Sigmoid colon (tissue), 7 donors: ENCODE measurements around the gene PCDH19. TPM values are rescaled to one million over a fixed set of nuclear protein-coding genes. Genes with fewer than 3 reads are reported as not detected.
A peak's percentile ranks its signal among the peaks of the same experiment; 100 is the strongest.

ENCODE experiments used
- DNase-seq: peaks from one replicate; pipeline ENCODE4 v3.0.0-alpha.2; 2019
- H3K27ac ChIP-seq, 4 donors: fragments of 200-600 bp; sonication (generic); one replicate each; pipeline ENCODE4 v1.5.1; 2016 to 2019; ENCODE audit warnings: mild to moderate bottlenecking in 1 of 4
- H3K27me3 ChIP-seq, 3 donors: fragments of 200-600 bp; sonication (generic); one replicate each; pipeline ENCODE4 v1.5.1; 2019; ENCODE audit warnings: mild to moderate bottlenecking in 1 of 3
- H3K36me3 ChIP-seq, 4 donors: fragments of 200-600 bp; sonication (generic); one replicate each; pipeline ENCODE4 v1.5.1; 2016 to 2019
- H3K4me1 ChIP-seq, 4 donors: fragments of 200-600 bp; sonication (generic); one replicate each; pipeline ENCODE4 v1.5.1; 2017 to 2019
- H3K4me3 ChIP-seq, 4 donors: fragments of 200-600 bp; sonication (generic); one replicate each; pipeline ENCODE4 v1.5.1; 2017 to 2019; ENCODE audit warnings: mild to moderate bottlenecking in 2 of 4, moderate library complexity in 1 of 4
- H3K9me3 ChIP-seq, 4 donors: fragments of 200-600 bp in 3 of 4; sonication (generic) in 3 of 4; one replicate each; pipeline versions ENCODE4 v1.5.1 to v1.6.1; 2013 to 2019
- EP300 ChIP-seq, 4 donors: sonication (generic); formaldehyde crosslinking; IDR thresholded peaks; one replicate each; pipeline ENCODE4 v1.6.1; 2017; ENCODE audit warnings: antibody characterized with exemption in 4 of 4
- POLR2A ChIP-seq, 2 donors: fragments of 450-650 bp; IDR thresholded peaks; one replicate each; pipeline ENCODE4 v1.6.1; 2016; ENCODE audit warnings: antibody characterized with exemption in 2 of 2, mild to moderate bottlenecking in 2 of 2, moderate library complexity in 2 of 2
- POLR2AphosphoS5 ChIP-seq, 4 donors: sonication (generic); formaldehyde crosslinking; IDR thresholded peaks; one replicate each; pipeline ENCODE4 v1.6.1; 2017; ENCODE audit warnings: antibody characterized with exemption in 4 of 4
- WGBS, 2 donors: extraction: QIAGEN DNeasy Blood & Tissue Kit; methylation state at CpG; one replicate each; pipeline ENCODE4 v1.1.7; 2013; 5-methylcytosine and 5-hydroxymethylcytosine counted together
- intact Hi-C: fragments of 100-400 bp; cut with DNase I; formaldehyde crosslinking; loops from one replicate; pipeline ENCODE4 v1.15.1; 2023
- polyA plus RNA-seq, 3 donors: library from polyadenylated mRNA; stranded (reverse); fragments of 200-250 nt; gene quantifications; one replicate each; pipeline ENCODE4 v1.2.3, GENCODE V29; 2013
- total RNA-seq, 4 donors: library from RNA; depleted of rRNA; stranded (reverse); fragments of >200 nt; gene quantifications; one replicate each; pipeline ENCODE4 v1.1.0, GENCODE V29; 2016
- TF ChIP-seq, protein P1 (sequence below), 4 experiments: fragments of 450-650 bp in 3 of 4; fragments of 200-600 bp in 1 of 4; IDR thresholded peaks; one replicate each; pipeline ENCODE4 v1.5.1; 2016 to 2019; ENCODE audit warnings: antibody characterized with exemption in 4 of 4, mild to moderate bottlenecking in 3 of 4, moderate library complexity in 2 of 4
- donor health status: healthy with polysubstance abuse.
- donor health status: Bipolar disorder and iron deficiency.
- donor health status: healthy.

Gene PCDH19
- total and polyA plus RNA-seq, 7 donors: 0.23 to 2.2 (median 0.77) TPM; not detected in 1

GRCh38 chrX:100418556-100418955 is 8.5 kb upstream of the PCDH19 start:
- Histone ChIP-seq H3K4me3 (no peak overlapping the region), H3K27ac (no peak overlapping the region), H3K9me3 (no peaks in the 10 kb centered on the region), H3K27me3 (peaks cover 0 to 3% (median 0%) of the 10 kb centered on the region in 3 donors), H3K4me1 (no peaks in the 10 kb centered on the region), H3K36me3 (no peaks in the 10 kb centered on the region)
- intact Hi-C loops: no loop called here
- WGBS, 2 donors: 59 to 76% methylated on average over 2 of the region's 2 CpGs
- no peak for DNase-seq
- TF ChIP-seq POLR2AphosphoS5 (IDR thresholded peaks at IDR 0.05): no peak
- TF ChIP-seq, protein P1, sequence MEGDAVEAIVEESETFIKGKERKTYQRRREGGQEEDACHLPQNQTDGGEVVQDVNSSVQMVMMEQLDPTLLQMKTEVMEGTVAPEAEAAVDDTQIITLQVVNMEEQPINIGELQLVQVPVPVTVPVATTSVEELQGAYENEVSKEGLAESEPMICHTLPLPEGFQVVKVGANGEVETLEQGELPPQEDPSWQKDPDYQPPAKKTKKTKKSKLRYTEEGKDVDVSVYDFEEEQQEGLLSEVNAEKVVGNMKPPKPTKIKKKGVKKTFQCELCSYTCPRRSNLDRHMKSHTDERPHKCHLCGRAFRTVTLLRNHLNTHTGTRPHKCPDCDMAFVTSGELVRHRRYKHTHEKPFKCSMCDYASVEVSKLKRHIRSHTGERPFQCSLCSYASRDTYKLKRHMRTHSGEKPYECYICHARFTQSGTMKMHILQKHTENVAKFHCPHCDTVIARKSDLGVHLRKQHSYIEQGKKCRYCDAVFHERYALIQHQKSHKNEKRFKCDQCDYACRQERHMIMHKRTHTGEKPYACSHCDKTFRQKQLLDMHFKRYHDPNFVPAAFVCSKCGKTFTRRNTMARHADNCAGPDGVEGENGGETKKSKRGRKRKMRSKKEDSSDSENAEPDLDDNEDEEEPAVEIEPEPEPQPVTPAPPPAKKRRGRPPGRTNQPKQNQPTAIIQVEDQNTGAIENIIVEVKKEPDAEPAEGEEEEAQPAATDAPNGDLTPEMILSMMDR (IDR thresholded peaks at IDR 0.05): no peak
- TF ChIP-seq EP300 (IDR thresholded peaks at IDR 0.05): no peak
- no peak for TF ChIP-seq POLR2A (IDR thresholded peaks at IDR 0.05)

DNA sequence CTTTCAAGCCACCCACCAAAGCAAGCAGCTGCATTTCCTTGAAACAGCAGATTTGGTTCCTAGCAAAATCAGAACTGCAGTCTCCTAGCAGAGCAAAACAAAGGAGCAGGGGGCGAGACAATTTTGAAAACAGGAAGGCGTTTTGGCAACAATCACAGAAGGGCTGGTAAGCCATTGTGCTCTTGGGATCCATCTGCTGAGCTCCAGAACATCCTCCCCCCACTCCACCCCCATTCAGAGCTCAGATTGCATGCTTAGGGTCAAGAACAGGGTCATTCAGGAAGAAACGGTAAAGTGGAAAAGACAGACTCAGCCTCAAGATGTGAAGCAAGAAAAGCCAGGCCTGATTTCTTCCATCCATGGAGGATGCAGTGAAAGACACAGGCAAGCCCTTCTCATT is 7.6 kb upstream of the PCDH19 start:
- 60 to 75% methylated on average over 3 of the region's 3 CpGs for WGBS, 2 donors
- no peak for DNase-seq
- no peaks in the 10 kb centered on the region for H3K9me3 ChIP-seq
- no peak overlapping the region for H3K27ac ChIP-seq
- H3K36me3 ChIP-seq: no peaks in the 10 kb centered on the region
- intact Hi-C loops: no loop called here
- TF ChIP-seq POLR2A (IDR thresholded peaks at IDR 0.05): no peak
- no peak for TF ChIP-seq EP300 (IDR thresholded peaks at IDR 0.05)
- TF ChIP-seq, protein P1 (IDR thresholded peaks at IDR 0.05): no peak
- no peak for TF ChIP-seq POLR2AphosphoS5 (IDR thresholded peaks at IDR 0.05)
- no peaks in the 10 kb centered on the region for H3K4me1 ChIP-seq
- H3K4me3 ChIP-seq: no peak overlapping the region
- peaks cover 0 to 7% (median 2%) of the 10 kb centered on the region in 3 donors for H3K27me3 ChIP-seq

DNA sequence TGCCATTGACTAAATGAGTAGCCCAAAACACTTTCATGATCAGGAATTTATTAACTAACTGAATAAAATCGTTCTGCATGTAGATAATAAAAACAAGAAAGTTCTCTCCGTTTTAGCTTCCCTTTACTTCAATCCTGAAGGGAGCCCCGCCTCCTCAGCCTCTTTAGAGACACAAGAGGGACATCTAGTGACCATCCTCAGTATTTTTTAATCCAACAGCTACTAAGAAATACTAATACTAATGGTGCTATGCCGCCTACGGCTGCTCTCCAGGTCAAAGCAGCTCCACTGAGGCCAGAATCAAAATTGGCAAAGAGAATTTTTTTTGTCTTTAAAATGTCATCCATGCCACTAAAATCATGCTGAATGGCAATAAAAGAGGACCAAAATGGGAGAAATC is 3.2 kb upstream of the PCDH19 start:
- Histone ChIP-seq H3K27ac (no peak overlapping the region), H3K27me3 (peaks cover 9 to 41% (median 24%) of the 10 kb centered on the region in 3 donors), H3K4me3 (no peak overlapping the region), H3K36me3 (no peaks in the 10 kb centered on the region), H3K9me3 (no peaks in the 10 kb centered on the region), H3K4me1 (peaks cover 0 to 26% (median 19%) of the 10 kb centered on the region in 4 donors)
- intact Hi-C loops: no loop called here
- WGBS, 2 donors: 0 to 1% methylated on average over 5 of the region's 5 CpGs
- no peak for DNase-seq
- TF ChIP-seq, protein P1 (IDR thresholded peaks at IDR 0.05): peak in 3 of 4 experiments; percentile 17 to 30 (median 26)
- no peak for TF ChIP-seq POLR2AphosphoS5 (IDR thresholded peaks at IDR 0.05)

GRCh38 chrX:100411802-100412715 is 2.0 kb upstream of the PCDH19 start:
- intact Hi-C loops: no loop called here
- no peaks in the 10 kb centered on the region for H3K36me3 ChIP-seq
- TF ChIP-seq POLR2A (IDR thresholded peaks at IDR 0.05): no peak
- TF ChIP-seq, protein P1 (IDR thresholded peaks at IDR 0.05): no peak
- no peak for TF ChIP-seq EP300 (IDR thresholded peaks at IDR 0.05)
- TF ChIP-seq POLR2AphosphoS5 (IDR thresholded peaks at IDR 0.05): no peak
- peaks cover 21 to 52% (median 34%) of the 10 kb centered on the region in 3 donors for H3K27me3 ChIP-seq
- H3K9me3 ChIP-seq: no peaks in the 10 kb centered on the region
- no peak for DNase-seq
- peaks cover 0 to 29% (median 24%) of the 10 kb centered on the region in 4 donors for H3K4me1 ChIP-seq
- H3K27ac ChIP-seq: no peak overlapping the region
- H3K4me3 ChIP-seq: no peak overlapping the region
- 19 to 27% methylated on average over 36 of the region's 36 CpGs for WGBS, 2 donors
